K562 (cell line): ENCODE data around the gene TESK2. TPM values are rescaled to one million over a fixed set of nuclear protein-coding genes. Genes with fewer than 3 reads are reported as not detected.
A peak's percentile ranks its signal among the peaks of the same experiment; 100 is the strongest.

Source experiments
- ASH1L ChIP-seq: fragments of 450-650 bp; IDR thresholded peaks from 2 replicates; pipeline ENCODE4 v1.6.1; 2018; ENCODE audit warnings: borderline replicate concordance, mild to moderate bottlenecking, low read depth; ENCODE audit not compliant: partially characterized antibody
- ATF2 ChIP-seq: sonication (generic); formaldehyde crosslinking; IDR thresholded peaks from 2 replicates; pipeline ENCODE4 v1.8.1; 2022; ENCODE audit warnings: missing genetic modification reagents
- CCNT2 ChIP-seq: IDR thresholded peaks from 2 replicates; pipeline ENCODE4 v1.6.1; 2011; ENCODE audit warnings: borderline replicate concordance, low read depth, mild to moderate bottlenecking, moderate library complexity, mixed read lengths, low read length; ENCODE audit not compliant: insufficient read length; ENCODE audit errors: extremely low read depth
- FUS ChIP-seq: fragments of 200-400 bp; formaldehyde crosslinking; optimal IDR thresholded peaks from 2 replicates; pipeline ENCODE3; 2017; ENCODE audit warnings: low read depth, low read length
- KLF16 ChIP-seq: IDR thresholded peaks from 2 replicates; pipeline ENCODE4 v1.6.1; 2016; ENCODE audit warnings: antibody characterized with exemption
- MTA2 ChIP-seq: fragments of 450-650 bp; IDR thresholded peaks from 2 replicates; pipeline ENCODE4 v1.6.1; 2016; ENCODE audit warnings: low read depth
- NR0B1 ChIP-seq: fragments of 450-650 bp; IDR thresholded peaks from one replicate; pipeline ENCODE4 v1.6.1; 2018; ENCODE audit warnings: mild to moderate bottlenecking, moderate library complexity; ENCODE audit not compliant: partially characterized antibody
- NRF1 ChIP-seq, 2 experiments: fragments of 450-650 bp; IDR thresholded peaks in 1 of 2; conservative IDR thresholded peaks in 1 of 2; 2 replicates each; pipeline ENCODE4 v1.6.1; 2014; ENCODE audit warnings: mild to moderate bottlenecking in 2 of 2
- POLR2H ChIP-seq: IDR thresholded peaks from 2 replicates; pipeline ENCODE4 v1.6.1; 2016; ENCODE audit warnings: missing genetic modification characterization, low read depth, mild to moderate bottlenecking, control low read depth, missing compliant biosample characterization, moderate library complexity
- PPARD ChIP-seq: fragments of 250-450 bp; sonication (Bioruptor Pico); IDR thresholded peaks from 2 replicates; pipeline ENCODE4 v1.8.0; 2022; ENCODE audit warnings: inconsistent platforms, mild to moderate bottlenecking, moderate library complexity
- RBM39 ChIP-seq: fragments of 200-400 bp; formaldehyde crosslinking; optimal IDR thresholded peaks from 2 replicates; pipeline ENCODE3; 2018; ENCODE audit warnings: low read depth, low read length
- RCOR1 ChIP-seq, 2 experiments: IDR thresholded peaks; 2 replicates each; pipeline ENCODE4 v1.6.1; 2012; ENCODE audit warnings: low read depth in 2 of 2, low read length in 2 of 2, borderline replicate concordance in 1 of 2, improper control_type of control experiment in 1 of 2
- STAG1 ChIP-seq: sonication (generic); formaldehyde crosslinking; IDR thresholded peaks from 2 replicates; pipeline ENCODE4 v1.5.0; 2020; ENCODE audit warnings: missing genetic modification reagents, borderline replicate concordance
- TCF7 ChIP-seq: sonication (generic); IDR thresholded peaks from 2 replicates; pipeline ENCODE4 v1.6.1; 2016; ENCODE audit warnings: antibody characterized with exemption, borderline replicate concordance
- ZFP36 ChIP-seq: fragments of 150-350 bp; IDR thresholded peaks from 2 replicates; pipeline ENCODE4 v1.6.1; 2018; ENCODE audit warnings: low read length, low read depth; ENCODE audit not compliant: partially characterized antibody
- ZNF165 ChIP-seq: fragments of 250-450 bp; sonication (Bioruptor Pico); IDR thresholded peaks from 2 replicates; pipeline ENCODE4 v1.4.0; 2020; ENCODE audit warnings: borderline replicate concordance
- ZNF431 ChIP-seq: sonication (generic); formaldehyde crosslinking; IDR thresholded peaks from 2 replicates; pipeline ENCODE4 v1.8.0; 2022; ENCODE audit warnings: mild to moderate bottlenecking, missing genetic modification reagents
- ZNF436 ChIP-seq: fragments of 250-450, 450-650 bp; sonication (Bioruptor Pico); formaldehyde crosslinking; IDR thresholded peaks from 2 replicates; pipeline ENCODE4 v1.7.0; 2020; ENCODE audit warnings: mild to moderate bottlenecking
- ZNF57 ChIP-seq: fragments of 450-650 bp; formaldehyde crosslinking; IDR thresholded peaks from 2 replicates; pipeline ENCODE4 v1.4.0; 2020; ENCODE audit warnings: mild to moderate bottlenecking, moderate library complexity
- polyA plus RNA-seq, 8 experiments: library from polyadenylated mRNA; depleted of rRNA in 4 of 8; stranded (reverse) in 5 of 8; unstranded in 3 of 8; fragments of >200 nt; fragmentation: Nextera tagmentation in 2 of 8; fragmentation: Illumina TruSeq in 1 of 8; extraction: Ambion mirVana in 2 of 8; extraction: Trizol in 1 of 8; gene quantifications; 2 replicates each; pipeline versions ENCODE4 v1.2.1 to v1.2.3, GENCODE V29; 2011 to 2014; ENCODE audit warnings: inconsistent platforms in 1 of 8, missing spikeins in 1 of 8
- total RNA-seq, 7 experiments: library from RNA; depleted of rRNA in 6 of 7; stranded (reverse); fragments of >200 nt in 6 of 7; fragmentation: Illumina TruSeq in 2 of 7; extraction: Trizol in 2 of 7; gene quantifications; 2 replicates each; pipeline versions ENCODE4 v1.2.1 to v1.2.3, GENCODE V29; 2011 to 2021; ENCODE audit warnings: low replicate concordance in 1 of 7
- TF ChIP-seq, protein P1 (sequence below), 2 experiments: fragments of 450-650 bp in 1 of 2; IDR thresholded peaks; 2 replicates each; pipeline ENCODE4 v1.6.1; 2011 to 2017; ENCODE audit warnings: low read depth in 2 of 2, antibody characterized with exemption in 1 of 2, borderline replicate concordance in 1 of 2, low read length in 1 of 2, mild to moderate bottlenecking in 1 of 2, mixed read lengths in 1 of 2; ENCODE audit not compliant: control insufficient read depth in 1 of 2
- TF ChIP-seq, protein P2 (sequence below): fragments of 200-800 bp; sonication (Bioruptor generic); IDR thresholded peaks from 2 replicates; pipeline ENCODE4 v1.6.1; 2017; ENCODE audit warnings: missing genetic modification characterization, missing compliant biosample characterization

TESK2 gene
- total and polyA plus RNA-seq, 9 of the 15 experiments (the other 6 are each of a cell fraction or from before 2014, with no cell fraction given), result 1.6 to 5.3 (median 3.7) TPM

DNA sequence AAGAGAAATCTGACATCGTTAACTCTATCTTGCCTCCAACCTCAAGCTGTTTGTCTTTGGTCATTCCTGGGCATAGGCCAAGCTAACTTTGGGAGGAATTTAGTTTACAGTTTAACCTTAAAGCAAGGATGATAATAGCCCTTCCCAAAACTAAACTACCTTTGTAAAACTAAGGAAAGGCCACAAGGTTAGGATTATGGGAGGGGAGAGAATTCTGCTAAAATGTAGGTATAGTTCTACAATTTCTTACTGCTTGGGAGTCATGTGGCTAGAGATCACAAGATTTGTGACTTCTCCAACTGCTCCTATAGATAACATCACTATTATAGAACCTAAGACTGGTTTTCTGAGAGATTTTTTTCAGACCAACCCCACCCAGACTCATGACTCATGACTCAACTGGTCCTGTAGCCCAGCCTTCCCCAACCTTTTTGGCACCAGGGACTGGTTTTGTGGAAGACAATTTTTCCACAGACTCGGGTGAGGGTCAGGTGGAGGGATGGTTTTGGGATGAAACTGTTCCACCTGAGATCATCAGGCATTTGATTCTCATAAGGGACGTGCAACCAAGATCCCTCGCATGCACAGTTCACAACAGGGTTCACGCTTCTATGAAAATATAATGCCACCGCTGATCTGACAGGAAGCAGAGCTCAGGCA lies 80.0 kb downstream of the TESK2 start (continued):
- TF ChIP-seq, protein P1, sequence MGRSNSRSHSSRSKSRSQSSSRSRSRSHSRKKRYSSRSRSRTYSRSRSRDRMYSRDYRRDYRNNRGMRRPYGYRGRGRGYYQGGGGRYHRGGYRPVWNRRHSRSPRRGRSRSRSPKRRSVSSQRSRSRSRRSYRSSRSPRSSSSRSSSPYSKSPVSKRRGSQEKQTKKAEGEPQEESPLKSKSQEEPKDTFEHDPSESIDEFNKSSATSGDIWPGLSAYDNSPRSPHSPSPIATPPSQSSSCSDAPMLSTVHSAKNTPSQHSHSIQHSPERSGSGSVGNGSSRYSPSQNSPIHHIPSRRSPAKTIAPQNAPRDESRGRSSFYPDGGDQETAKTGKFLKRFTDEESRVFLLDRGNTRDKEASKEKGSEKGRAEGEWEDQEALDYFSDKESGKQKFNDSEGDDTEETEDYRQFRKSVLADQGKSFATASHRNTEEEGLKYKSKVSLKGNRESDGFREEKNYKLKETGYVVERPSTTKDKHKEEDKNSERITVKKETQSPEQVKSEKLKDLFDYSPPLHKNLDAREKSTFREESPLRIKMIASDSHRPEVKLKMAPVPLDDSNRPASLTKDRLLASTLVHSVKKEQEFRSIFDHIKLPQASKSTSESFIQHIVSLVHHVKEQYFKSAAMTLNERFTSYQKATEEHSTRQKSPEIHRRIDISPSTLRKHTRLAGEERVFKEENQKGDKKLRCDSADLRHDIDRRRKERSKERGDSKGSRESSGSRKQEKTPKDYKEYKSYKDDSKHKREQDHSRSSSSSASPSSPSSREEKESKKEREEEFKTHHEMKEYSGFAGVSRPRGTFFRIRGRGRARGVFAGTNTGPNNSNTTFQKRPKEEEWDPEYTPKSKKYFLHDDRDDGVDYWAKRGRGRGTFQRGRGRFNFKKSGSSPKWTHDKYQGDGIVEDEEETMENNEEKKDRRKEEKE (IDR thresholded peaks at IDR 0.05; ENCODE audit: borderline replicate concordance in 1 of 2, control insufficient read depth in 1 of 2, low read depth in 2 of 2, low read length in 1 of 2), result no peak
- TF ChIP-seq NR0B1 (no peak), PPARD (CRISPR knock-in tag) (no peak), ZNF165 (no peak), KLF16 (no peak), ASH1L (no peak), STAG1 (CRISPR knock-in tag) (no peak), FUS (no peak), ATF2 (CRISPR knock-in tag) (no peak), ZNF431 (no peak), RBM39 (no peak), MTA2 (no peak), RCOR1 (IDR thresholded peaks at IDR 0.05; ENCODE audit: borderline replicate concordance in 1 of 2, low read depth in 2 of 2, low read length in 2 of 2) (peak in 1 of 2 experiments; percentile 50; a peak in 1 of 4 replicates), NRF1 (conservative IDR thresholded peaks at IDR 0.05 in 1 of 2, IDR thresholded peaks at IDR 0.05 in 1 of 2) (no peak), POLR2H (tag) (no peak), ZNF436 (no peak), TCF7 (no peak), CCNT2 (no peak), ZNF57 (CRISPR knock-in tag) (no peak), ZFP36 (no peak)
- TF ChIP-seq, protein P2, sequence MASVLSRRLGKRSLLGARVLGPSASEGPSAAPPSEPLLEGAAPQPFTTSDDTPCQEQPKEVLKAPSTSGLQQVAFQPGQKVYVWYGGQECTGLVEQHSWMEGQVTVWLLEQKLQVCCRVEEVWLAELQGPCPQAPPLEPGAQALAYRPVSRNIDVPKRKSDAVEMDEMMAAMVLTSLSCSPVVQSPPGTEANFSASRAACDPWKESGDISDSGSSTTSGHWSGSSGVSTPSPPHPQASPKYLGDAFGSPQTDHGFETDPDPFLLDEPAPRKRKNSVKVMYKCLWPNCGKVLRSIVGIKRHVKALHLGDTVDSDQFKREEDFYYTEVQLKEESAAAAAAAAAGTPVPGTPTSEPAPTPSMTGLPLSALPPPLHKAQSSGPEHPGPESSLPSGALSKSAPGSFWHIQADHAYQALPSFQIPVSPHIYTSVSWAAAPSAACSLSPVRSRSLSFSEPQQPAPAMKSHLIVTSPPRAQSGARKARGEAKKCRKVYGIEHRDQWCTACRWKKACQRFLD (CRISPR knock-in tag), result no peak
